Omental fat pad (tissue), 4 donors: ENCODE results near the gene BHLHE41. TPM values are rescaled to one million over a fixed set of nuclear protein-coding genes. Genes with fewer than 3 reads are reported as not detected.

Experiments
- ATAC-seq: fragments of 150-250 bp; one replicate; pipeline ENCODE4 v1.9.1; 2016; ENCODE audit warnings: mild to moderate bottlenecking, moderate library complexity; ENCODE audit not compliant: low FRiP score
- DNase-seq: peaks from one replicate; pipeline ENCODE4 v3.0.0-alpha.2; 2019; ENCODE audit warnings: low spot score
- CTCF ChIP-seq, 3 donors: fragments of 450-650 bp; IDR thresholded peaks; one replicate each; pipeline ENCODE4 v1.5.1; 2016 to 2017; ENCODE audit warnings: antibody characterized with exemption in 3 of 3, mild to moderate bottlenecking in 3 of 3, moderate library complexity in 2 of 3
- total RNA-seq, 4 donors: library from RNA; depleted of rRNA; stranded (reverse); fragments of >200 nt; gene quantifications; one replicate each; pipeline ENCODE4 v1.1.0, GENCODE V29; 2016

The BHLHE41 gene
- total RNA-seq, 4 donors from 2014 or later: 4.6 to 7.5 (median 5.2) TPM

- ATAC-seq (no peak), DNase-seq (no peak)
These were observed 37.3 kb upstream of the BHLHE41 start for GRCh38 chr12:26162174-26162573.

GRCh38 chr12:26158078-26158764 lies 33.4 kb upstream of the BHLHE41 start:
- ATAC-seq: no peak
- no peak for DNase-seq
- TF ChIP-seq CTCF (IDR thresholded peaks at IDR 0.05): no peak

More at GRCh38 chr12:26162174-26162573, 37.3 kb upstream of the BHLHE41 start:
- TF ChIP-seq CTCF (IDR thresholded peaks at IDR 0.05): no peak

GRCh38 chr12:26157001-26157400 lies 32.2 kb upstream of the BHLHE41 start:
- no peak for TF ChIP-seq CTCF (IDR thresholded peaks at IDR 0.05)
- ATAC-seq: no peak

GRCh38 chr12:26156201-26156871 lies 31.5 kb upstream of the BHLHE41 start:
- ATAC-seq: no peak

More at GRCh38 chr12:26157001-26157400, 32.2 kb upstream of the BHLHE41 start:
- no peak for DNase-seq

GRCh38 chr12:26153421-26154154 lies 28.8 kb upstream of the BHLHE41 start:
- no peak for TF ChIP-seq CTCF (IDR thresholded peaks at IDR 0.05)
- DNase-seq (no peak), ATAC-seq (peak; percentile 82)

More at GRCh38 chr12:26156201-26156871, 31.5 kb upstream of the BHLHE41 start:
- TF ChIP-seq CTCF (IDR thresholded peaks at IDR 0.05): no peak
- DNase-seq: no peak

- TF ChIP-seq CTCF (IDR thresholded peaks at IDR 0.05): no peak
- no peak for DNase-seq
- ATAC-seq: no peak
These were observed 27.8 kb upstream of the BHLHE41 start for GRCh38 chr12:26152507-26153102.
